Activated CD4-positive, alpha-beta T cell treated with anti-CD3 and anti-CD28 coated beads for 24 hours (primary cell): Measurements from ENCODE around the gene C4B.
"Not testable (repeated sequence)": the region's sequence is repeated elsewhere in the genome, so short reads cannot be mapped to it uniquely, and the experiment has no call there.

Experiments
- DNase-seq, 2 donors: peaks; one replicate each; pipeline ENCODE4 v3.0.0-alpha.2; 2020; ENCODE audit warnings: low read depth in 2 of 2

Gene C4B

DNA sequence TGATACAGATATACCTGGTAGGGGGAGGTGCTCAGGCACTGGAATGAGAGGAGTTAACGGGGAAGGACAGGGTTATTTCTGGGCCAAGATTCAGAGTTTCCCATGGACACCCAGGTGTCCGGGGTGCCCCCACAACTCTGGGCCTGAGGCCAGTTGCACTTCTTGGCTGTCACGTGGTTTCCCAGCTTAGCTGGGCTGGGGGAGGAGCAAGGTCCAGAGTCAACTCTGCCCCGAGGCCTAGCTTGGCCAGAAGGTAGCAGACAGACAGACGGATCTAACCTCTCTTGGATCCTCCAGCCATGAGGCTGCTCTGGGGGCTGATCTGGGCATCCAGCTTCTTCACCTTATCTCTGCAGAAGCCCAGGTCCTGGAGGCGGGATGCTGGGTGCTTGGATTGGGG lies at the start of gene C4B:
TSS of gene C4B (plus strand) at position 249 of the 400 bp plus-strand sequence. CDS start at position 300, 51 bp downstream.
- DNase-seq, result not testable (repeated sequence)

DNA sequence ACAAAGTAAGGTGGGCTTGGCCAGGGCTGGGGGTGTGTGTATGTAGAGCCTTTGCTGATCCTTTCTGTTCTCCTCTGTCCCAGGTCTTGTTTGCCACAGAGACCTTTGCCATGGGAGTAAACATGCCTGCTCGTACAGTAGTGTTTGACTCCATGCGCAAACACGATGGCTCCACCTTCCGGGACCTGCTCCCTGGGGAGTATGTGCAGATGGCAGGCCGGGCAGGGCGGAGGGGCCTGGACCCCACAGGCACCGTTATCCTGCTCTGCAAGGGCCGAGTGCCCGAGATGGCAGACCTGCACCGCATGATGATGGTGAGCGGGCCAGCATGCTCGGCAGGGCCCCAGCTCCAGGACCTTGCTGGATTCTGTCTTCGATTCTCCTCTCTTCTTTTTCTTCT lies 48.9 kb upstream of the C4B start:
- DNase-seq, result no peak

DNA sequence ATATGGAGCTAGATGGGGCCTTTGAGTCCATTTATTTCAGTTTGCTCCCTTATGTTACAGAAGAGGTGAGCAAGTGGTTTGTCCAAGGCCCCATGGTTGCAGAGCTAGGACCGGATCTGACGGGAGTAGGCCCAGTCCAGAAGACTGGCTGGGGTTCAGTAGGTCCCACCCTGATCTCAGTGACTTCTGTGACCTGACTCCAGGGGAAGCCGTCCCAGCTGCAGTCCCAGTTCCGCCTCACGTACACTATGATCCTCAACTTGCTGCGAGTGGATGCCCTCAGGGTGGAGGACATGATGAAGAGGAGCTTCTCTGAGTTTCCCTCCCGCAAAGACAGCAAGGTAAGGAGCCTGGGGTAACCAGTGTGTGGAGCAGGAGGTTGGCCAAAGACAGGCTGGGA lies 48.1 kb upstream of the C4B start:
- DNase-seq, result no peak

DNA sequence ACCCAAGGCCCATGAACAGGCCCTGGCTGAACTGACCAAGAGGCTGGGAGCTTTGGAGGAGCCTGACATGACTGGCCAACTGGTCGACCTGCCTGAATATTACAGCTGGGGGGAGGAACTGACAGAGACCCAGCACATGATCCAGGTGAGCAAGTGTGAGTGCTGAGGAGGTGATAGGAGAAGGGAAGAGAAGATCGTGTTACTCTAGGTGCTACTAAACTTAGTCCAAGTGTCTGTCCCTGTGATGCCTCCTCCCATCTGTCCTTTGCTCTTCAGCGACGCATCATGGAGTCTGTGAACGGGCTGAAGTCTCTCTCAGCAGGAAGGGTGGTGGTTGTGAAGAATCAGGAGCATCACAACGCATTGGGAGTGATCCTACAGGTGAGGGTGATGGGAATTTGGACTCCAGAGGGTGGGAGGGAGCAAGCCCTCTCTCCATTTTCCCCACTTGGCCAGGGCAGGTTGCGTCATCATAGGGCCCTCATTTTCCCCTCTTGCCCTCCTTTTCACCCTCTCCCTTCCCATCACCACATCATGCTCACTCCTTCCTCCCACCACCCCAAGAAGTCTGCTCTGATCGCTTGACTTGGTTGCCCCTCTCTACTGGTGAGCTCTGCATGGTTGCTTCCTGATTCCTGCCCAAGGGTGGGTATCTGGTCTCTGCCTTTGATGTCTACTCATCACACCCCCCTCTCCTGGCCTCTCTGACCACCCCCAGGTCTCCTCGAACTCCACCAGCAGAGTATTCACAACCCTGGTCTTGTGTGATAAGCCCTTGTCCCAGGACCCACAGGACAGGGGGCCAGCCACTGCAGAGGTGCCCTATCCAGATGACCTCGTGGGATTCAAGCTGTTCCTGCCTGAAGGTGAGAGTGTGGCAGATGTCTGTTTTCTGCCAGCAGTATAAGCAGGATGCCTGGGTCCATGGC lies 47.3 kb upstream of the C4B start:
- no peak for DNase-seq

DNA sequence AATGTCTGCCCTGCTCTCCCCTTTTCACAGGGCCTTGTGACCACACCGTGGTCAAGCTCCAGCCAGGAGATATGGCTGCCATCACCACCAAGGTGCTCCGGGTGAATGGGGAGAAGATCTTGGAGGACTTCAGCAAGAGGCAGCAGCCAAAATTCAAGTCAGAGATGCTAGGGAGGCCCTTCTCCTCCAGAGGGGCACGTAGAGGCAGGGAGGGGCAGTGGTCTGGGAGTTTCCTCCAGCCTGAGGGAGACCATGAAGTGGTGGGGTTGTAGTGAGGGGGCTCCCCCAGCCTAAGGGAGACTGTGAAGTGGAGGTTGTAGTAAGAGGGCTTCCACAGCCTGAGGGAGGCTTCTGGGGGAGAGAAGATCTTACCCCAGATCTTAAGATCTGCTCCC lies 46.7 kb upstream of the C4B start:
- no peak for DNase-seq

DNA sequence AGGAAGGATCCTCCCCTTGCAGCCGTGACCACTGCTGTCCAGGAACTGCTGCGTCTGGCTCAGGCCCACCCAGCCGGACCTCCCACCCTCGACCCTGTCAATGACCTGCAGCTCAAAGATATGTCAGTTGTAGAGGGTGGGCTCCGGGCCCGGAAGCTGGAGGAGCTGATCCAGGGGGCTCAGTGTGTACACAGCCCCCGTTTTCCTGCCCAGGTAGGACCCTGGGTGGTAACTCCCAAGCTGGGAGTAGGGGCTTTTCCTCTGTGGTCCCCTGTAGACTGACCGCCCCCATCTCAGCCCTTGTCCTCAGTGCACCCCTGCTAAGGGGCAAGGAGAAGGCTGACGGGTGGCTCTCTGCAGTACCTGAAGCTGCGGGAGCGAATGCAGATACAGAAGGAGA lies 46.3 kb upstream of the C4B start:
- DNase-seq, result no peak

DNA sequence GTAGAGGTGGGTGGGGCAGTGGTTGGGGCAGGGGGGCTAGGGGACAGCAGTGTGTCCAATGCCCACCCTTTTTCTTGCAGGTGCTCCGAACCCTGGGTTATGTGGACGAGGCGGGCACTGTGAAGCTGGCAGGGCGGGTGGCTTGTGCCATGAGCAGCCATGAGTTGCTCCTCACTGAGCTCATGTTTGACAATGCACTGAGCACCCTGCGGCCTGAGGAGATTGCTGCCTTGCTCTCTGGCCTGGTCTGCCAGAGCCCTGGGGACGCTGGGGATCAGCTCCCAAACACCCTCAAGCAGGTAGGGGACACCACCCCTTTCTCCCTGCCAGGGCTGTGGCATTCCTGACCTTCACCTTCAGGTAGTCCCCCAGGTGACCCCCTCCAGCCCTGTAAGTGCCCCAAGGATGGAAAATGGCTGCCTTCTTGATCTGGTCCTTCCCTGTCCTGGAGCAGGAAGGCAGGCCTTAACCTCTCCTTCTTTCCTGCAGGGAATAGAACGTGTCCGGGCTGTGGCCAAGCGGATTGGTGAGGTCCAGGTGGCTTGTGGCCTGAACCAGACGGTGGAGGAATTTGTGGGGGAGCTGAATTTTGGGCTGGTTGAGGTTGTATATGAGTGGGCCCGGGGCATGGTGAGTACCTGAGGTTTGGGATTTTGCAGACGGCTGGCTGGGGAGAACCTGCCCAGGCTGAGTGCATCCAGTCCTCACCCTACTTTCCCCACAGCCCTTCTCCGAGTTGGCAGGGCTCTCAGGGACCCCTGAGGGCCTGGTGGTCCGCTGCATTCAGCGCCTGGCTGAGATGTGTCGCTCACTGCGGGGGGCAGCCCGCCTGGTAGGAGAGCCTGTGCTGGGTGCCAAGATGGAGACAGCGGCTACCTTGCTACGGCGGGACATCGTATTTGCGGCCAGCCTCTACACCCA lies 45.5 kb upstream of the C4B start:
- no peak for DNase-seq

DNA sequence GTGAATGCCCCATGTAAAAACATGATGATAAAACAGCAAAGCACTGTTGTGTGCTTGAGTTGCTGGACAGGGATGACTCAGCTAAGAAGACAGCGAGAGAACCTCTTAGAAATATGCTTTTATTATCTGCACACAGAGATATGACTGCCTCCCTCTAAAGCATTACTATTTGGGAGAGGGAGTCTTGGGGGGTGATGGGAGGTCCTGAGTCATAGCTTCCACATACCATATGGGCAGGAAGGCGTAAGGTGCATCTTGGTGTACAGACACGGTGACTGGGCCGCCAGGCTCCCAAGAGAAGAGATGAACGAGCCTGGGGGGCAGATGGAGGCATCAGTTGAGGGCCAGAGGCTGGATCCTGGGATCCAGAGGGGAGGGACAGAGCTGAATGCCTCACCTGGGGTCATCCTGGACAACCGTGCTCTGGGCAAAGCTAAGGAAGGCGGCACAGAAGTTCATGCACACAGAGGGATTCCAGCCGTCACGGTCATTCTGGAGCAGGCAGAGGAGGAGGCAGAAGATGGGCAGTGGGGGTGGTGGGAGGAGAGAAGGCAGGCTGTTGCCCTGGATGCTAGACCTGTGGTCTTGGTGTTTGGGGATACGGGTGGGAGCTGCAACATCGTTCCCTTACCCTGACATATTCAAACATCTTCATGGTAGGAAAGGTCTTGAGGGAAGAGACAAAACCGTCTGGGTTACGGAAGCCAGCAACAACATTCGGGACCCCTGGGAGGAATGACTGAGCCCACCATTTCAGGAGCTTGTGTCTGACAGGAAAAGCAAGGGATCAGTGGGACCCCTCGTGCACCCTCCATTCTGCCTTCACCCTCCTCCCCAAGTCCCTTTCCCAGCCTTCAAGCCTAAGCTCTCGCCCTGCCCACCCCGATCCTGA lies 44.6 kb upstream of the C4B start:
- no peak for DNase-seq

DNA sequence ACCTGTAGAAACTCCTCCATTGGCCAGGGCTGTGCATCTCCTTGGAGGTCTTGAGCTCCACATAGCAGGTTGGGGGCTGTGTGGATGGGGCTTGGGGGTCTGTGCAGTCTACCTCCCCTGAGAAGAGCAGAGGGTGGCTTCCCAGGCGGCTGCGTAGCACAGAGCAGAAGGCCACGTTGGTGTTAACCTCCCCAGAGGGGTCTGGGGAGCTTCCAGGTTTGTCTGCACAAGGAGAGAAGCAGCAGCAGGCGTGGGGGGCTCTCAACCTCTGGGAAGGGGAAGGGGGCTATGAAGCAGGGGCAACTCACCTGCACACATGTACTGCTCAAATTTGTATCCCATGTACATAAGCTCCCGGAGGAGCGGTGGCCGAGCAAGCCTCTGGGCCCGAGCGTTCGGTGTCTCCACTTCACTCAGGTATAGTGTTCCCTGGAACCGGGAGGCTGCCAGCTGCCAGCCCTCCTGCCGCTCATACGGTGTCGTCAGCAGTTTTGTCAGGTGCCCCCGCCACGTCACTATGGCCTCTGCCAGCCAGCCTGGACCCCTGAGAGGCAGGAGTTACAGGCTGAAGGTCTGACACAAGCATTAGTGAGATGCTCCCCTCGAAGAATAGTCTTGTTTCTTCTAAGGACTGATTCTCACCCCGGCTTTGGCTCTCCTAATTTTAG lies 43.9 kb upstream of the C4B start:
- DNase-seq, result no peak

DNA sequence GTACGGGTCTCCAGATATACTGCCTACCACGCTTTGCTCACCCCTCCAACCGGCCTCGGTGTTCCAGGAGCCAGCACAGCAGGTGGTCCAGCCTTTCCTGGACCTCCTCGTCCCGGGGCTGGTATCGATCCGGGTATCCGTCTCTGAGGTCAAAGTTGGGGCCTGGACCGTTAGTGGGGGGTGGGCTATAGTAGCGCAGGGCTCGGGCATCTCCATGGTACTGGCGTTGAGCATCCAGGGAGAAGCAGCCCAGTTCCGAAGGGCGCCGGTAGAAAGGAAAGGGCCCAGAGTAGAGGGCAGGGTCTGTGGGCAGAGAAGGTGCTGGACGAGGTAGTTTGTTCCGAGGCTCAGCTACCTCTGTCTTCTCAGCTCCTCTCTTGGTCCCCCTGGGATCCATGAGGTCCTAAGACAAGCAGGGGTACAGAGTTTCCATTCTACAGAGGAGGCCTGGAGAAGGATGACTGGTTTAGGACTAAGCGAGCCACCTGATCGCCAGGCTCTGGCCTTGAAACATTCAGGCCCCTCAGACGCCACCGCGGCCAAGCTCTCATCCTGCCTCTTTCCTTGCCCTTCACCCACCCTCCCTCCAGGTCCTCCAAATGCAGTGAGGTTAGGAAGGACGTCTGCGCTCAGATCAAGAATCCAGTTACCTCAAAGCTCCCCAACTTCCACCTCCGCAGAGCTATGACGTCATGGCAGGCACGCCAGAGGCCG lies 43.2 kb upstream of the C4B start:
- DNase-seq, result no peak

DNA sequence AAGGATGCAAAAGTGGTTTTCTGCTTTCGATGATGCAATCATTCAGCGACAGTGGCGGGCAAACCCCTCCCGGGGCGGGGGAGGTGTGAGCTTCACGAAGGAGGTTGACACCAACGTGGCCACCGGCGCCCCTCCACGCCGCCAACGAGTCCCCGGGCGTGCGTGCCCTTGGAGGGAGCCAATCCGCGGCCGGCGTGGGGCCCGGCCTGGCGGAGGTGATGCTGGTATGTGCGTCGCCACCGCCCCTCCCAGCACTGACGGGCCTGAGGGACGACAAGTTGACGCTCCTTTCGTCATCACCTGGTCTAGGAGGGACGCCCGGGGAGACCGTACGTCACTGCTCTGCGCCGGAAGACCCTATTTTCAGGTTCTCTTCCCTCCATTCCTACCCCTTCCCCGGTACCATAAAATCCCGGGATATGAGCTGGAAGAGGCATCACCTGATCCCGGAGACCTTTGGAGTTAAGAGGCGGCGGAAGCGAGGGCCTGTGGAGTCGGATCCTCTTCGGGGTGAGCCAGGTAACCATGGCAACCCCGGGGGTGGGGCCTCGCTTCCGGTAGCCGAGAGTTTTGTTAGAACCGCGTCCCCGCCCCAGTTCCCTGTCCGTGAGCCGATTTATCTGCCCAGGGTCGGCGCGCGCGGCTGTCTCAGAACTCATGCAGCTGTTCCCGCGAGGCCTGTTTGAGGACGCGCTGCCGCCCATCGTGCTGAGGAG lies 42.4 kb upstream of the C4B start, which contains the start of gene DXO:
TSS of gene DXO (minus strand) at position 146 of the 716 bp plus-strand sequence. CDS start 463 bp downstream, outside the sequence.
- DNase-seq, result peak; percentile 90 to 91

DNA sequence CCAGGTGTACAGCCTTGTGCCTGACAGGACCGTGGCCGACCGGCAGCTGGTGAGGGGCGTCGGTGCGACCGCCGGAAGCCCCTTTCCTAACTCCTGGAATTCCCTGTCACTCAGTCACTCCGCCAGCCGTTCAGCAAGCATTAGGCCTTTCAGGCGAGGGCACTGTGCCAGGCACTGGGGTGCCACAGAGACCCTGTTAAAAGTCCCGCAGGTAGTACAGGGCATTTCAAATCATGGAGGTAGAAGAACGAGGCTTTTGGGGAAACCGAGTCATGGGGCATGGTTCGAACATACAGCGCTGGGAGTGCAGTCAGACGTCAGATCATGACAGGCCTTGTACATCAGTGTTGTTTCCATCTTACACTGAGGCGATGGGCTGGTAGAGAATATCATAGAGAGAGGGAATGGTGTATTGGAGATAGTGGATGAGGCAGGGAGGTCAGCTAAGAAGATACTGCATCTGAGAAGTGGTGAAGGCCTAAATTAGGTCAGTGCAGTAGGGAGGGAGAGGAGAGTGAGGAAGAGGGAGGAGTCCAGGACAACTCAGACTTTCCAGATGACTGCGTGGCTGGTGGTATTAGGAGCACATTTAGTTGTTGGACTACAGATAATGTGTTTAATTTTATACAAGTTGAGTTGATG lies 41.8 kb upstream of the C4B start:
- DNase-seq, result no peak

DNA sequence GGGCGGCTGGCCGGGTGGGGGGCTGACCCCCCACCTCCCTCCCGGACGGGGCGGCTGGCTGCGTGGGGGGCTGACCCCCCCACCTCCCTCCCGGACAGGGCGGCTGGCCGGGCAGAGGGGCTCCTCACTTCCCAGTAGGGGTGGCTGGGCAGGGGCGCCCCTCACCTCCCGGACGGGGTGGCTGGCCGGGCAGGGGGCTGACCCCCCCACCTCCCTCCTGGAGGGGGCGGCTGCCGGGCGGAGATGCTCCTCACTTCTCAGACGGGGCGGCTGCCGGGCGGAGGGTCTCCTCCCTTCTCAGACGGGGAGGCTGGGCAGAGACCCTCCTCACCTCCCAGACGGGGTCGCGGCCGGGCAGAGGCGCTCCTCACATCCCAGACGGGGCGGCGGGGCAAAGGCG lies 38.5 kb upstream of the C4B start:
- DNase-seq, result not testable (repeated sequence)

DNA sequence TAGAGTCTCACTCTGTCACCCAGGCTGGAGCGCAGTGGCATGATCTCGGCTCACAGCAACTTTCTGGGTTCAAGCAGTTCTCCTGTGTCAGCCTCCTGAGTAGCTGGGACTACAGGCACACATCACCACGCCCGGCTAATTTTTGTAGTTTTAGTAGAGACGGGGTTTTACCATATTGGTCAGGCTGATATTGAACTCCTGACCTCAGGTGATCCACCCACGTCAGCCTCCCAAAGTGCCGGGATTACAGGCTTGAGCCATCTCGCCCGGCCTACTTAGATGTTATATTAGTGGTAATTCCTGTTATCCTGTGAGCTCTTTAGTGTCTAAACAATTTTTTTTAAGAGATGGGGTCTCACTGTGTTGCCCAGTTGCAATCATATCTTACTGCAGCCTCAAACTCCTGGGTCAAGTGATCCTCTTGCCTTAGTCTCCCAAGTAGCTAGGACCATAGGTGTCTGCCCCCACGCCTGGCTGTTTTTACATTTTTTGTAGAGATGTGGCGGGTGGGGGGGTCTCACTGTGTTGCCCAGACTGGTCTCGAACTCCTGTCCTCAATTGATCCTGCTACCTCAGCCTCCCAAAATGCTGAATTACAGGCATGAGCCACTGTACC lies 36.7 kb upstream of the C4B start:
- no peak for DNase-seq

DNA sequence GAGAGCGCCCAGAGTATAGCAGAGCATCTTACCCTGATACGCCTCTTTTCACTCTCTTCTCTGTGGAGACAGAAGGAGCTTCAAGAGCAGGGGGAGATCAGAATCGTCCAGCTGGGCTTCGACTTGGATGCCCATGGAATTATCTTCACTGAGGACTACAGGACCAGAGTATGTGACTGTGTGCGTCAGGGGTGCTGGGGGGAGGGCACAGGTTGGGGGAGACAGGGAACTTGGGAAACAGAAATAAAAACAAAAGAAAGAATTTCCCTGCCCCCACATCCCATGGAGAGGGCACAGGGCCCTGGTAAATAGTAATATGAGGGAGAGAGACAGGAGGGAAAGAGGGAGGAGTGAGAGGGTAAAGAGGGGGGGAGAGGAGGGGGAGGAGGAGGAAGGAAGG lies 35.8 kb upstream of the C4B start:
- DNase-seq, result no peak

DNA sequence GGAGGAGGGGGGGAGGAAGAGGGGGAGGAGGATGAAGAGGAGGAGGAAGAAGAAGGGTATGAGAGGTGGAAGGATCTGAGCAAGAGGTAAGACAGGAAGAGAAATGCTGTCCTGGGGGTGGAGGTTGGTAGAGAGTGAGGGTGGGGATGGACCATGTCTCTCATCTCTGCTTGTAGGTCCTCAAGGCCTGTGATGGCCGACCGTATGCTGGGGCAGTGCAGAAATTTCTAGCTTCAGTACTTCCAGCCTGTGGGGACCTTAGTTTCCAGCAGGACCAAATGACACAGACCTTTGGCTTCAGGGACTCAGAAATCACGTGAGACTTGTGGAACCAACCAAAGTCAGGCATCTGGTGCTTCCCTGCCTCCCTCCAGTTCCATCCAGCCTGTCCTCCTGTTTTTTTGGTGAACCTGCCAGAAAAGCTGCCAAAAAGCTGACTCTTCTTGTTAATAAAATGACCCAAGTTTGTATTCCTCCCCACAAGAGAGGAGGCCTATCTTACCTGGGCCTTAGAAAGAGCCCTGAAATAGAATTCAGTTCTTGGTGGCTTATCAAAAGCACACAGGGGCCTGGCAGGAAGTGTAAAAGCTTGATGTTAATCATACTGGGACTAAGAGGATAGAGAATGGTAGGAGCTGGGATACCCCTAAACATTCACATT lies 35.2 kb upstream of the C4B start:
- no peak for DNase-seq

DNA sequence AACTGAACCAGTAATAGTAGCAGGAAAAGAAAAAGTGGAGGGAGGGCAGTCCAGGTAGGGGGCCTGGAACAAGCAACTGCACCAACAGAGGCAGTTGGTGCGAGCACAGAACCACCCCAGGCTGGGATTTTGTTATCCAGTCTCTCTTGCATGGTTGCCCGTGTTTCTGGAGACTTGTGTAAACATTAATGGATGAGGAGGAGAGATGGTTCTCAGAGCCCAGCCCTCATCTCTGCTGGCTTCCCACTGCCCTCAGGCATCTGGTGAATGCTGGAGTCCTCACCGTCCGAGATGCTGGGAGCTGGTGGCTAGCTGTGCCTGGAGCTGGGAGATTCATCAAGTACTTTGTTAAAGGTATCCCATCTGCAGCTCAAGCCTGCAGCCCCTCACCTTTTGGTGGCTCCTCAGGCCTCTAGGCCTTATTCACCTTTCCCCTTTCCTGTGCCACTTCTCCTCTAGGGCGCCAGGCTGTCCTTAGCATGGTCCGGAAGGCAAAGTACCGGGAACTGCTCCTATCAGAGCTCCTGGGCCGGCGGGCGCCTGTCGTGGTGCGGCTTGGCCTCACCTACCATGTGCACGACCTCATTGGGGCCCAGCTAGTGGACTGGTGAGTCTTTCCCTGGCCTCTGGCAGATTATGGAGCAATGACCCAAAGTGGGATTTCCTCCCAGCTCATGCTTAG lies 34.3 kb upstream of the C4B start:
- not testable (repeated sequence) for DNase-seq
